ENCODE measurements around the gene TRIM58.

TRIM58 gene

DNA sequence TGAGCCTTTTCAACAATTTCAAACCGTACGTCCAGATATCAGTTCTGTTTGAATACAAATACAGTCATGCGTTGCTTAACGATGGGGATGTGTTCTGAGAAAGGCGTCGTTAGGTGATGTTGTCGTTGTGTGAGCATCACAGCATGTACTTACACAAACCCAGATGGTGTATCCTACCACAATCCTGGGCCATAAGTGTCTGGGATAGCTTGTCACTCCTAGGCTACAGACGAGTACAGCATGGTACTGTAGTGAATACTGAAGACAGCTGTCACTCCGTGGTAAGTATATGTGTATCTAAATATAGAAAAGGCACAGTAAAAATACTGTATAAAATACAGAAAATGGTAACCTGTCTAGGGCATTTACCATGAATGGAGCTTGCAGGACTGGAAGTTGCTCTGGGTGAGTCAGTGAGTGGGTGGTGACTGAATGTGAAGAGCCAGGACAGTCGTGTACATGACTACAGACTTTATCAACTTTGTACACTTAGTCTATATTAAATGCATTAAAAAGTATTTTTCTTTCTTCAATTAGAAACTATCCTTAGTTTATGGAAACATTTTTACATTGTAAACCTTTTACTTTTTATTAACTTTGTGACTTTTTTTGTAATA is 27.9 kb downstream of the TRIM58 start:
- in situ Hi-C loops (cut with MboI; ENCODE audit: low sequenced_read_pairs) = no loop called here

DNA sequence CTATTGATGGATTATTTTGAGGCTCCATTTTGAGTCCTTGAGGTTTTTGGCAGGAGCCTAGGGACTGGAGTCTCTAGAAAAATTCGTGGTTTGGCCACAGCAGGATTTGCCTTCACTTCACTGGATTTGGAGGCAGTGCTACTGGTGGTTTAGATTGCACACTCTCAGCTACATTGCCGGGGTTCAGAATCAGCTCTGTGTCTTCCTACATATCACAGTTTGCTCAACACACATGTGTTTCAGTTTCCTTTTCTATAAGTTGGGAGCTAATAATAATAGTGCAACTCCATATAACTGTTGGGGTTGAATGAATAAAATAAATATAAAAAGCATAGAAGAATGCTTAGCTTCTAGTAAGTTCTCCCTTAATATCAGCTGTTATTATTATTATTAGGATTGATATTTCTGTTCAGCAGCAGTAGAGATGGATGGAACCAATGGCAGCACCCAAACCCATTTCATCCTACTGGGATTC is 38.2 kb downstream of the TRIM58 start, which contains the start of gene OR2W3:
TSS of gene OR2W3 (plus strand) at position 425 of the 475 bp plus-strand sequence. CDS start at position 425, 0 bp downstream.
- in situ Hi-C loops (cut with MboI; ENCODE audit: low sequenced_read_pairs) = no loop called here

DNA sequence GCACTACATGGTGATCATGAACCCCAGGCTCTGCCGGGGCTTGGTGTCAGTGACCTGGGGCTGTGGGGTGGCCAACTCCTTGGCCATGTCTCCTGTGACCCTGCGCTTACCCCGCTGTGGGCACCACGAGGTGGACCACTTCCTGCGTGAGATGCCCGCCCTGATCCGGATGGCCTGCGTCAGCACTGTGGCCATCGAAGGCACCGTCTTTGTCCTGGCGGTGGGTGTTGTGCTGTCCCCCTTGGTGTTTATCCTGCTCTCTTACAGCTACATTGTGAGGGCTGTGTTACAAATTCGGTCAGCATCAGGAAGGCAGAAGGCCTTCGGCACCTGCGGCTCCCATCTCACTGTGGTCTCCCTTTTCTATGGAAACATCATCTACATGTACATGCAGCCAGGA is 39.0 kb downstream of the TRIM58 start:
- in situ Hi-C loops (cut with MboI; ENCODE audit: low sequenced_read_pairs) = no loop called here

DNA sequence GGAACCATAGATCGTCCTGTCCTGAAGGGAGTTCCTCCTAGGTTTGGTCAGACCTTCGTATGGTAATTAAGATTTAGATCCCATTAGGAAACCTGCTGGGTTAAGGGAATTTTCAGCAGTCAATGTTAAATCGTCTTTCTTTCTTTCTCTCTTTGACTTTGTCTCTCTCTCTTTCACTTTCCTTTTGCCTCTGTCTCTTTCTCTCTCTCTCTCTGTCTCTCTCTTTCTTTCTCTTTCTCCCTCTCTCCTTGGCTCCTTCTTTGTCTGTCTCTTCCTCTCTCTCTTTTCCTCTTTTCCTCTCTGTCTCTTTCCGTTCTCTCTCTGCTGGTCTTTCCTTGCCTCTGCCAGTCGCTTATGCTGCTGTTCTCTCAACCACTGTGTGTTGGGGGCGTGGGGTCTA is 47.1 kb downstream of the TRIM58 start:
- in situ Hi-C loops (cut with MboI; ENCODE audit: low sequenced_read_pairs) = no loop called here

GRCh38 chr1:247905181-247905580 is 48.2 kb downstream of the TRIM58 start:
- in situ Hi-C loops (cut with MboI; ENCODE audit: low sequenced_read_pairs) = no loop called here

GRCh38 chr1:247905910-247906503 is 49.0 kb downstream of the TRIM58 start:
- in situ Hi-C loops (cut with MboI; ENCODE audit: low sequenced_read_pairs) = no loop called here

DNA sequence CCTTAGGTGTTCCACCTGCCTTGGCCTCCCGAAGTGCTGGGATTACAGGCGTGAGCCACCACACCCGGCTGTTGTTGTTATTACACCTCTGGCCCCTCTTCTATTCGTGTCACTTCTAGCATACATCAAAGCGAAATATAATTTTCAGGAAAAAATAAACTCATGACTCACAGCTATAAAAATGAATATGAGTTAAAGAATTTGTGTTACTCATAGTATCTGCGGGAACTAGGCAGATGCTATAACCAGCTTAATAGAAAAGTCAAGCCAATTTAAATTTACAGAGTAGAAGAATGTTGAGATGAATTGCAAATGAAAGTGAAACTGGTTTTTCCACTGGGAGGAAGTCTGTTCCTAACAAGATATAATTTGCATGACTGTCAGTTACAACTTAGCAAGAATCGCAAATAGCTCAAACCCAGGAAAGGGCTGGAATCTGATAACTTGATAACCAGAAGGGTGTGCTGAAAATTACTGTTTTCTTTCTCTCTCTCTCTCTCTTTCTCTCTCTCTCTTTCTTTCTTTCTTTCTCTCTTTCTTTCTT is 49.6 kb downstream of the TRIM58 start:
- in situ Hi-C loops (cut with MboI; ENCODE audit: low sequenced_read_pairs) = no loop called here

- in situ Hi-C loops (cut with MboI; ENCODE audit: low sequenced_read_pairs) = no loop called here
Observed at GRCh38 chr1:247908766-247909165, 51.8 kb downstream of the TRIM58 start.

GRCh38 chr1:247913786-247914185 is 56.8 kb downstream of the TRIM58 start:
- in situ Hi-C loops (cut with MboI; ENCODE audit: low sequenced_read_pairs) = no loop called here

DNA sequence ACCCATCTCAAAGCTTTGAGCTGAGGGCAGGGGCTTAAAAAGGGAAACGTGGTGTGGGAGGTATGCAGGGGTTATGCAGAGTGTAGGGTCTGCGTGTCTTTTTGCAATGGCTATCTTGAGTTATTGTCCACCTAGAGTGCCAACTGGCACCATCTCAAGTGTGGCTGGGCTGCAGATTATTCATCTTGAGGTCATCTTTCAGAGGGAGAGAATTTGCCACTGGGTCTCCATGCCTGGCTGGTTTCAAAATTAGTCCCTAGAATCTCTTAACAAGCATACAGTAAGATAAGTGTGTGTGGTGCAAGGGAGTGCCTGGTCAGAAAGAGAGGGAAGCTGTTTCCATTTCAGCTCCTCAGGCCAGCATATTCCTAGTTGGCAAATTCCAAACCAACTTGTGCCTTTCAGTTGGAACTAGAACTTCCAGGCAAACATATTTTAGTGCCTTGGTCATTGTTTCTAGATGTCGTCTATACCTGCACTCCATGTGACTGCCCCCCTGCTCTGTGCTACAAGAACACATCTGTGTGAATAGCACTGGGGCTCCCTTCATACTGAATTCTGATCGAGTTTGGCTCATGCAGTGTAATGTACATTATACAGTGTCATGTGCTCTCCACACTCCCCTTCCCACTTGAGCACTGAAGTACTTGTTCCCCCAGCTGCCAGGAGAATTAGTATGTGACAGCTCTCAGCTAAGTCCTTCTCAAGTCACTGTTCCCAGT is 58.1 kb downstream of the TRIM58 start:
- in situ Hi-C loops (cut with MboI; ENCODE audit: low sequenced_read_pairs) = no loop called here

DNA sequence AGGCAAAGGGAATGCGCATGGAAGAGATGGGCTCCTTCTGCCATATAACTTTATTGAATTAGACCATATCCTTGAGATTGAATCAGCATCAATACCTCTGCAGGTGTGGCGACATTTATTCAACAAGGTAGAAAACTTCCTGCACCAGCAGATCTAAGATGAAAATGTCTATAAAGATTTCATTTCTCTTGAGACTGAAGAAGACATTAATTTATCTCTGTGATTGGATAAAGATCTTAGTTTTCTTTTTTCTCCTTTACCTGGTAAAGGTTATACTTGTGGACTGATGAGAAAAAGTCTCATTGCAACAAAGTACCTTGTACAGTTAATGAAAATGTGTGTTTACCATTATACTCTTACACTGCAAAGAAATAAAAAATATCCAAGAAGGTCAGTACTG is 63.0 kb downstream of the TRIM58 start, which contains the start of gene OR2T8:
TSS of gene OR2T8 (plus strand) at position 301 of the 400 bp plus-strand sequence. CDS start 766 bp downstream, outside the sequence.
- in situ Hi-C loops (cut with MboI; ENCODE audit: low sequenced_read_pairs) = no loop called here

DNA sequence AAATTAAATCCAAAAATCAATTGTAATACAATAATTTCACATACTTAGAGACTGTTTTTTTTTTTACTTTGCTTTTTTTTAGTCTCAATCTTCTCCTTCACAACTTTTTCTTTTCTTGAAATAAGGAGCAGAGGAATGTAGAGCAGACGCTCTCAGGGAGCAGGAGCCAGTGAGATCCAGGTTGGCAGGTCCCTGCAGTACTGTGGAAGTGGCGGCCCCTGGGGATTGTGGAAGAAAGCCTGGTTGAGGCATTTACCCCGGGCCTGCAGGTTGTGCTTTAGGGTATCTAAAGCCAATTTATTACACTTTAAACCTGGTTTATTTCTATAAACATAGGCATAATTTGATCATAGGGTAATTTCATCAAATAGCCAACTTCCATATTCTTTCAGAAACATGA is 67.0 kb downstream of the TRIM58 start:
- in situ Hi-C loops (cut with MboI; ENCODE audit: low sequenced_read_pairs) = no loop called here

- in situ Hi-C loops (cut with MboI; ENCODE audit: low sequenced_read_pairs) = no loop called here
Observed at GRCh38 chr1:247924868-247925267, 67.9 kb downstream of the TRIM58 start, which contains the start of gene OR2AJ1. Gene OR2AJ1 (plus strand): TSS chr1:247924889. CDS start chr1:247933769, 8,880 bp downstream.

Data from HL-60/S4 (cell line).